ENCODE measurements around the gene CREB3L2.

DNA sequence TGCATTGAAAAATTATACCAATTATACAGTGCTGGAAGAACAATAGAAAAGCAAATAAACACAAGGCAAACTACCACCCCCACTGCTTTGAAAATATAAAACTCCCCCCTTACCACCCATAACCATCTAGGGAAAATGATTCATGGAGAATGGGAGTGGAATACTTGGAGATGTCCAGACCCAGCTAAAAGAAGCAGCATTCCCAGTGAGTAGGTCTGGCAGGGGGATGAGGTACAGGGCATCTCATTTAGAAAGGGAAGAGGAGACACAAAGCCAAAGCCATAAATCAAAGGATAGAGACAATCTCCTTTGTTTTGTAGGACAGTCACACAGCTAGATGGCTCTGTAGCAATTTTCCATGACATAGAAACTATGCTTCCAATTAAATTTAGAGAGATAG, 119.1 kb downstream of the CREB3L2 start:
- TF ChIP-seq, protein P1, sequence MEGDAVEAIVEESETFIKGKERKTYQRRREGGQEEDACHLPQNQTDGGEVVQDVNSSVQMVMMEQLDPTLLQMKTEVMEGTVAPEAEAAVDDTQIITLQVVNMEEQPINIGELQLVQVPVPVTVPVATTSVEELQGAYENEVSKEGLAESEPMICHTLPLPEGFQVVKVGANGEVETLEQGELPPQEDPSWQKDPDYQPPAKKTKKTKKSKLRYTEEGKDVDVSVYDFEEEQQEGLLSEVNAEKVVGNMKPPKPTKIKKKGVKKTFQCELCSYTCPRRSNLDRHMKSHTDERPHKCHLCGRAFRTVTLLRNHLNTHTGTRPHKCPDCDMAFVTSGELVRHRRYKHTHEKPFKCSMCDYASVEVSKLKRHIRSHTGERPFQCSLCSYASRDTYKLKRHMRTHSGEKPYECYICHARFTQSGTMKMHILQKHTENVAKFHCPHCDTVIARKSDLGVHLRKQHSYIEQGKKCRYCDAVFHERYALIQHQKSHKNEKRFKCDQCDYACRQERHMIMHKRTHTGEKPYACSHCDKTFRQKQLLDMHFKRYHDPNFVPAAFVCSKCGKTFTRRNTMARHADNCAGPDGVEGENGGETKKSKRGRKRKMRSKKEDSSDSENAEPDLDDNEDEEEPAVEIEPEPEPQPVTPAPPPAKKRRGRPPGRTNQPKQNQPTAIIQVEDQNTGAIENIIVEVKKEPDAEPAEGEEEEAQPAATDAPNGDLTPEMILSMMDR (conservative IDR thresholded peaks at IDR 0.05 in 1 of 2, IDR thresholded peaks at IDR 0.05 in 1 of 2; ENCODE audit: low read depth in 1 of 2, low read length in 2 of 2) = no peak
- no peak for TF ChIP-seq EZH2 (IDR thresholded peaks at IDR 0.05; ENCODE audit: low read length, missing control alignments)

Measured in fibroblast of lung (primary cell).